Activated CD4-positive, alpha-beta memory T cell treated with anti-CD3 and anti-CD28 coated beads, Interleukin-2, amount 10 ng/mL, durations not matched to agents 7 days and 5 days (primary cell): Measurements from ENCODE around the gene GGACT. TPM values are rescaled to one million over a fixed set of nuclear protein-coding genes. Genes with fewer than 3 reads are reported as not detected.

ENCODE experiments used
- CTCF ChIA-PET: fragments of 350-600 bp; sonication (Branson Sonifier 250); formaldehyde crosslinking; loops from one replicate; lab custom pipeline; 2021; ENCODE audit warnings: antibody characterized with exemption, inconsistent platforms; lab: Charles Lee
- POLR2A ChIA-PET: fragments of 350-600 bp; sonication (Branson Sonifier 250); formaldehyde crosslinking; loops from one replicate; lab custom pipeline; 2021; ENCODE audit warnings: antibody characterized with exemption; lab: Charles Lee
- DNase-seq: peaks from one replicate; pipeline ENCODE4 v3.0.0-alpha.2; 2020
- H3K27ac Mint-ChIP-seq: one replicate; pipeline ENCODE4 v1.8.0; 2021; ENCODE audit warnings: mild to moderate bottlenecking, mixed read lengths
- H3K27me3 Mint-ChIP-seq: one replicate; pipeline ENCODE4 v1.8.0; 2021; ENCODE audit warnings: mixed read lengths
- H3K36me3 Mint-ChIP-seq: one replicate; pipeline ENCODE4 v1.8.0; 2021; ENCODE audit warnings: low read depth, mixed read lengths
- H3K4me1 Mint-ChIP-seq: one replicate; pipeline ENCODE4 v1.8.0; 2021; ENCODE audit warnings: mixed read lengths
- H3K4me3 Mint-ChIP-seq: one replicate; pipeline ENCODE4 v1.8.0; 2021; ENCODE audit warnings: mild to moderate bottlenecking, mixed read lengths
- H3K9me3 Mint-ChIP-seq: one replicate; pipeline ENCODE4 v1.8.0; 2021; ENCODE audit warnings: mixed read lengths
- total RNA-seq, 2 experiments: library from RNA; stranded (reverse); gene quantifications; one replicate each; pipeline ENCODE4 v1.2.3, GENCODE V29; 2021

GGACT gene
- total RNA-seq, 2 experiments from 2014 or later: 9.5 to 11.4 TPM

DNA sequence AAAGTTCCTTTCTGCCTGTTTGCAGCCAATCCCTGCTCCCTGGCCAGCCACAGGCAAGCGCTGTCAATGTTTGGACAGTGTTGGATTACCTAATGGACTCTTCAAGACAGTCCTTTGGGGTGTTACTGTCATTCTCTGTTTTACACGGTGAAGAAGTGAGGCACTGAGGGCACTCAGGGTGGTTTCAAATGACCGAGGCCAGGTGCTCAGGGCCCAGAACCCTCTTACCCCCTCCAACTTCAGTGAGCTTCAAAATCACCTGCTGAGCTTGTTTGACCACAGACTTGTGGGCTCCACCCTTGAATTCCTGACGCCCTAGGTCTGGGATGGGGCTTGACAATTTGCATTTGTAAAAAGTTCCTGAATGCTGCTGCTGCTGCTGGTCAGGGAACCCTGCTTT is 97.9 kb downstream of the GGACT start:
- ChIA-PET CTCF (no interaction called here), POLR2A (no interaction called here)

DNA sequence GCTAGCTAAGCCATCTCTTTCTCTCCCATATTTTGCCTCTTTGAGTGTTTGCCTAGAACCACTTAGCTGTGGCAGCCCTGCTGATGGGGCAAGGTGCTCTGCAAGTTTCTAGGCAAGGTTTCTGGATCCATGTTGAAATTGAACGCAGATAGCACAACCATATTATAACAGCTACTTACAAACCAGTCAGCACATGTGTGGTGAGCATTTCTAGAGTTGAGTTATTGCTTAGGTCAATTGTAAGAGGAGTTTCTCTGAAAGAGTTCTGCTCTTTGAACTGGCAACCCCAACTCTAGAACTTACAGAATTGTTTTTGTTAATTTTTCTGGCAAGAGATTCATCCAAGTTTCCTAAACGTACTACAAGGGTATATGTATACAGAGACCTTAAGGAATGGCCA is 103.3 kb downstream of the GGACT start:
- H3K36me3 Mint-ChIP-seq: peaks cover 3% of the 10 kb centered on the region
- DNase-seq: no peak
- H3K4me3 Mint-ChIP-seq: no peak overlapping the region
- peaks cover 3% of the 10 kb centered on the region for H3K27me3 Mint-ChIP-seq
- H3K4me1 Mint-ChIP-seq: peaks cover 31% of the 10 kb centered on the region
- POLR2A ChIA-PET: no interaction called here
- CTCF ChIA-PET: interaction anchor here (1.1 to 2.1 kb wide), 3 partner anchors 15 to 569 kb away, joined by 3 to 9 read pairs (median 3); no protein-coding TSS in a partner anchor
- no peaks in the 10 kb centered on the region for H3K9me3 Mint-ChIP-seq
- peak overlapping the region; percentile 73 for H3K27ac Mint-ChIP-seq

More for the DNA sequence above, 97.9 kb downstream of the GGACT start:
- H3K36me3 Mint-ChIP-seq: no peaks in the 10 kb centered on the region
- H3K27ac Mint-ChIP-seq: no peak overlapping the region
- no peaks in the 10 kb centered on the region for H3K27me3 Mint-ChIP-seq
- no peak overlapping the region for H3K4me3 Mint-ChIP-seq
- peaks cover 3% of the 10 kb centered on the region for H3K4me1 Mint-ChIP-seq
- no peaks in the 10 kb centered on the region for H3K9me3 Mint-ChIP-seq
- no peak for DNase-seq

DNA sequence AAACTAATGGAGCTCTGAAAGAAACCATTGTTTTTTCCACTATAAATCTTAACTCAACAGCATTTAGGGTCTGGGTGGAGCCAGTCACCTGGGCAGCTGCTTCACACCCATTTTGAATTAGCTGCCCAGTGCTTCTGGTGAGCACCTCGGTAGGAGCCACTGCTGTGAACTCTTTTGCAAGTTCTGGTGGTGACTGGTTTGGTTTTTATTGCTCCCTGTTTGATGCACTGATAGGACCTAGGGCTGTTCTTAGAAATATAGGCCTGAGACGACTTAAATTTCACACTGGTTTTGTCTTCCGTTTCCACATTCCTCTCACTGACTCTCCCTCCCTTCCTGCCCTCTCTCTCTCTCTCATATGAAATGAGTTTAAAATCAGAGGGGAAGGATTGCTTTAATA is 103.9 kb downstream of the GGACT start:
- DNase-seq: no peak
- Mint-ChIP-seq H3K4me1 (peaks cover 31% of the 10 kb centered on the region), H3K27me3 (peaks cover 3% of the 10 kb centered on the region), H3K9me3 (no peaks in the 10 kb centered on the region), H3K36me3 (peaks cover 3% of the 10 kb centered on the region), H3K27ac (peak overlapping the region; percentile 73), H3K4me3 (no peak overlapping the region)
- POLR2A ChIA-PET: no interaction called here
- CTCF ChIA-PET: interaction anchor here (1.0 to 2.1 kb wide), 4 partner anchors 16 to 568 kb away, joined by 3 to 9 read pairs (median 4); no protein-coding TSS in a partner anchor

DNA sequence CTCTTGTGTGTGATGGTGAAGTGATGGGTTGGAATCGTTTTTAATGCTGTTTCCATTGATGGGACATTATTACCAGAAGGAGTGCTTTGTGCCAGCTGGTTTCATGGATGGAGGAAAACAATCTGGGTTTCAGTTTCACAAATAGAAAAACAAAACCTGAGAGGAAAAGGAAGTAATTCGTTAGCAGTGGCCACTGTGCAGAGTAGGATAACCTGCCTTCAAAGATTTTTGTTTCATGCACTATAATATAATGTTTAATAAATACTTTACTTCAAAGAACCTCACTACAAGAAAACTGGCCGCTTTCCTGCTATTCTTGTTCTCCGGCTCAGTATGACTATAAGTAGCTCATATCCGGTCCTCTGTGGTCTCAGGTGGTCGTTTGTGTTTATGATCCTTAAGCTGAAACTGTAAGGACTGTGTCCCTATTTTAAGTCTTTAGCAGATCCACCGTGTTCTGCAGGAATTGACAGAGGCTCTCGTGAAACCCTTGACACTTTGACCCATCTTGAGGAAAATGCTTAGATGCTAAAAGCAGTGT is 104.7 kb downstream of the GGACT start:
- ChIA-PET CTCF (interaction anchor here (1.0 to 2.1 kb wide), 3 partner anchors 31 to 567 kb away, joined by 3 to 9 read pairs (median 4); no protein-coding TSS in a partner anchor), POLR2A (no interaction called here)
- Mint-ChIP-seq H3K9me3 (no peaks in the 10 kb centered on the region), H3K27me3 (peaks cover 3% of the 10 kb centered on the region), H3K4me3 (no peak overlapping the region), H3K27ac (peak overlapping the region; percentile 73), H3K4me1 (peaks cover 31% of the 10 kb centered on the region), H3K36me3 (peaks cover 3% of the 10 kb centered on the region)
- DNase-seq: no peak

DNA sequence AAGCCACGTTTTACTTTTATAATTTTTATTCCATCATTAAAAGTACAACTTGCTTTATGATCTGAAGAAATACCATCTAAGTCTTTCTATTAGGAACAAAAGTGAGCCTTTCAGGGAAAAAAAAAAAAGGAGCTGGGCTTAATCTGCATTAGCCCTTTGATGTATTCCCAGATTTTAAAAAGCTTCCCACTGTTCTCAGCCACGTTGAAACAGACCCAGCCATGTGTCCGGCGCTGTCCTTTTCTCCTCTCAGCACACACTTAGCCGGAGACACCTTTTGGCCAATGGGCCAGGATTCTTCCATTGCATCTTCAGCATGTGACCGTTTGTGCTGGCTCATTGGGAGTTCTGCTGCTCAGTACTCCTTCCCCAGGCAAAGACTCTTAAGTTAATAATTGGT is 105.5 kb downstream of the GGACT start:
- ChIA-PET CTCF (no interaction called here), POLR2A (no interaction called here)
- H3K27me3 Mint-ChIP-seq: peaks cover 3% of the 10 kb centered on the region
- no peak overlapping the region for H3K4me3 Mint-ChIP-seq
- H3K9me3 Mint-ChIP-seq: no peaks in the 10 kb centered on the region
- H3K36me3 Mint-ChIP-seq: peaks cover 3% of the 10 kb centered on the region
- DNase-seq: no peak
- H3K4me1 Mint-ChIP-seq: peaks cover 31% of the 10 kb centered on the region
- no peak overlapping the region for H3K27ac Mint-ChIP-seq

DNA sequence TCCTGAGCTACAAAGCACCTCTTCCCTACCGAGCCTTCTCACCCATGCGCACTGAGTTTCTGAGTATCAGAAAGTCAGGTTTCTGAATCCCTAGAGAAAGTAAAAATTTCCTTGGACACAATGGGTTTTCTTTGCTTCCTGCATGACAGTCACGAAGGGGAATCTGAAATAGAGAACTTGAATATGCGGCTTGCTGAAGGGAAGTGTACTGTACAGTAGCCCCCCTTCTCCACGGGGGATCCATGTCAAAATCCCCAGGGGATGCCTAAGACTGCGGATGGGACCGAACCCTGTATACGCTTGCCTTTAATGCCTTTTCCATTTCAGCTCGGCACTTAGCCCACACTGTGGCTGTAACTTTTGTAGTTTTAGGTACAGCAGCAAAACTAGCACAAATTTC is 107.9 kb downstream of the GGACT start:
- peaks cover 3% of the 10 kb centered on the region for H3K36me3 Mint-ChIP-seq
- ChIA-PET CTCF (no interaction called here), POLR2A (no interaction called here)
- no peak overlapping the region for H3K4me3 Mint-ChIP-seq
- H3K27ac Mint-ChIP-seq: no peak overlapping the region
- peaks cover 3% of the 10 kb centered on the region for H3K27me3 Mint-ChIP-seq
- DNase-seq: no peak
- H3K4me1 Mint-ChIP-seq: peaks cover 28% of the 10 kb centered on the region
- H3K9me3 Mint-ChIP-seq: no peaks in the 10 kb centered on the region

Other genes starting within 250 kb of the GGACT start
- 10 to 100 TPM; 18.5 to 24.6 TPM for gene TMTC4, start 86.0 kb upstream of the GGACT start, total RNA-seq